GM21360 (cell line): Measurements from ENCODE around the gene COG3.

Source experiments
- ATAC-seq: cut with Tn5 transposase; IDR thresholded peaks from one replicate; pipeline ENCODE4 v1.9.1; 2021; ENCODE audit warnings: mild to moderate bottlenecking, moderate library complexity; ENCODE audit not compliant: unreplicated experiment

COG3 gene

GRCh38 chr13:45544520-45544919, 79.8 kb downstream of the COG3 start:
- no peak for ATAC-seq

GRCh38 chr13:45545686-45546409, 81.1 kb downstream of the COG3 start:
- ATAC-seq, result no peak

GRCh38 chr13:45546410-45546765, 81.6 kb downstream of the COG3 start:
- no peak for ATAC-seq

- ATAC-seq, result no peak
These were observed 83.5 kb downstream of the COG3 start for GRCh38 chr13:45548281-45548680.

GRCh38 chr13:45554604-45555109, 89.9 kb downstream of the COG3 start:
- ATAC-seq, result no peak

- no peak for ATAC-seq
These were observed 99.5 kb downstream of the COG3 start for GRCh38 chr13:45564133-45564776.

GRCh38 chr13:45565331-45565730, 100.6 kb downstream of the COG3 start:
- no peak for ATAC-seq

GRCh38 chr13:45575146-45575829, 110.5 kb downstream of the COG3 start:
- no peak for ATAC-seq

GRCh38 chr13:45575830-45576180, 111.1 kb downstream of the COG3 start:
- no peak for ATAC-seq

- no peak for ATAC-seq
These were observed 111.7 kb downstream of the COG3 start for GRCh38 chr13:45576466-45576865.

GRCh38 chr13:45582408-45583076, 117.8 kb downstream of the COG3 start:
- no peak for ATAC-seq

GRCh38 chr13:45584816-45585215, 120.1 kb downstream of the COG3 start:
- no peak for ATAC-seq
